CD14-positive monocyte (primary cell): ENCODE measurements around the gene PILRA. TPM values are rescaled to one million over a fixed set of nuclear protein-coding genes. Genes with fewer than 3 reads are reported as not detected.

Source experiments
- DNase-seq, 3 donors: peaks; one replicate each; pipeline ENCODE4 v3.0.0-alpha.2; 2011 to 2022
- H2AFZ ChIP-seq: 2 replicates; pipeline ENCODE4 v1.6.0; 2012; ENCODE audit warnings: mild to moderate bottlenecking, low read depth, low read length, inconsistent platforms; ENCODE audit not compliant: insufficient read depth, poor library complexity, severe bottlenecking
- H3K27ac ChIP-seq, 2 donors: 1 replicate in 1 of 2; 2 replicates in 1 of 2; pipeline ENCODE4 v1.5.1; 2012 to 2013; ENCODE audit warnings: low read length in 2 of 2, control low read depth in 1 of 2, inconsistent platforms in 1 of 2, low read depth in 1 of 2, mild to moderate bottlenecking in 1 of 2
- H3K27me3 ChIP-seq, 2 donors: one replicate each; pipeline versions ENCODE4 v1.6.0 to v1.6.1; 2011 to 2013; ENCODE audit warnings: low read length in 2 of 2; ENCODE audit not compliant: control insufficient read depth in 2 of 2, insufficient read depth in 2 of 2
- H3K36me3 ChIP-seq, 2 donors: replicated peaks in 1 of 2; 1 replicate in 1 of 2; 2 replicates in 1 of 2; pipeline versions ENCODE4 v1.5.1 to v1.6.1; 2012 to 2013; ENCODE audit warnings: low read length in 2 of 2, control low read depth in 1 of 2, inconsistent platforms in 1 of 2, mild to moderate bottlenecking in 1 of 2; ENCODE audit not compliant: insufficient read depth in 2 of 2, control insufficient read depth in 1 of 2
- H3K4me1 ChIP-seq, 2 donors: 1 replicate in 1 of 2; 2 replicates in 1 of 2; pipeline versions ENCODE4 v1.5.1 to v1.6.1; 2012 to 2013; ENCODE audit warnings: low read length in 2 of 2, control low read depth in 1 of 2, inconsistent platforms in 1 of 2, mild to moderate bottlenecking in 1 of 2, moderate library complexity in 1 of 2; ENCODE audit not compliant: insufficient read depth in 2 of 2, control insufficient read depth in 1 of 2
- H3K4me2 ChIP-seq: replicated peaks from 2 replicates; pipeline ENCODE3; 2012; ENCODE audit warnings: low read length, moderate library complexity, mild to moderate bottlenecking; ENCODE audit not compliant: poor library complexity, severe bottlenecking; ENCODE audit errors: extremely low read depth
- H3K4me3 ChIP-seq, 3 experiments: fragments of 200-600 bp in 1 of 3; sonication (generic) in 1 of 3; replicated peaks in 1 of 3; 1 replicate in 2 of 3; 2 replicates in 1 of 3; pipeline ENCODE4 v1.5.1; 2011 to 2013; ENCODE audit warnings: low read length in 3 of 3, mild to moderate bottlenecking in 3 of 3, control low read depth in 2 of 3, low read depth in 2 of 3, inconsistent platforms in 1 of 3, moderate library complexity in 1 of 3
- H3K79me2 ChIP-seq: 2 replicates; pipeline ENCODE4 v1.6.0; 2012; ENCODE audit warnings: mild to moderate bottlenecking, control low read depth, inconsistent platforms, low read length, moderate library complexity; ENCODE audit not compliant: insufficient read depth
- H3K9ac ChIP-seq: 2 replicates; pipeline ENCODE4 v1.6.0; 2017; ENCODE audit warnings: low read length, mild to moderate bottlenecking; ENCODE audit not compliant: insufficient read depth, poor library complexity, severe bottlenecking
- H3K9me3 ChIP-seq, 2 donors: replicated peaks in 1 of 2; 1 replicate in 1 of 2; 2 replicates in 1 of 2; pipeline versions ENCODE4 v1.5.1 to v1.6.1; 2012 to 2013; ENCODE audit warnings: low read length in 2 of 2, control low read depth in 1 of 2; ENCODE audit not compliant: control insufficient read depth in 1 of 2, insufficient read depth in 1 of 2
- H4K20me1 ChIP-seq: 2 replicates; pipeline ENCODE4 v1.6.0; 2012; ENCODE audit warnings: mild to moderate bottlenecking, low read length, control low read depth, moderate library complexity; ENCODE audit not compliant: insufficient read depth
- H3K27ac Mint-ChIP-seq, 7 donors: one replicate each; pipeline ENCODE4 v1.8.0; 2020; ENCODE audit warnings: mild to moderate bottlenecking in 7 of 7, mixed read lengths in 7 of 7, moderate library complexity in 6 of 7, inconsistent platforms in 2 of 7
- H3K27me3 Mint-ChIP-seq, 3 donors: one replicate each; pipeline ENCODE4 v1.8.0; 2021 to 2022; ENCODE audit warnings: low read depth in 3 of 3, mild to moderate bottlenecking in 3 of 3, mixed read lengths in 3 of 3, moderate library complexity in 3 of 3, inconsistent platforms in 1 of 3
- H3K36me3 Mint-ChIP-seq, 2 donors: one replicate each; pipeline ENCODE4 v1.8.0; 2020; ENCODE audit warnings: mixed read lengths in 2 of 2, inconsistent platforms in 1 of 2, mild to moderate bottlenecking in 1 of 2
- H3K4me1 Mint-ChIP-seq: one replicate; pipeline ENCODE4 v1.8.0; 2020; ENCODE audit warnings: mild to moderate bottlenecking, mixed read lengths
- H3K4me3 Mint-ChIP-seq, 2 donors: one replicate each; pipeline ENCODE4 v1.8.0; 2020; ENCODE audit warnings: mild to moderate bottlenecking in 2 of 2, mixed read lengths in 2 of 2, moderate library complexity in 1 of 2
- H3K9me3 Mint-ChIP-seq, 7 donors: one replicate each; pipeline ENCODE4 v1.8.0; 2020 to 2022; ENCODE audit warnings: mixed read lengths in 7 of 7, mild to moderate bottlenecking in 6 of 7, moderate library complexity in 6 of 7, inconsistent platforms in 2 of 7
- WGBS: methylation state at CpG from one replicate; pipeline ENCODE4 v1.1.5; 2013; ENCODE audit warnings: missing lambda C conversion rate; ENCODE audit not compliant: insufficient coverage; 5-methylcytosine and 5-hydroxymethylcytosine counted together
- intact Hi-C, 2 donors: fragments of 100-400 bp; cut with micrococcal nuclease; formaldehyde crosslinking; loops; one replicate each; pipeline versions ENCODE4 v1.15.0 to v1.15.1; 2023
- polyA plus RNA-seq, 3 donors: library from polyadenylated mRNA; depleted of rRNA in 1 of 3; unstranded in 2 of 3; stranded (reverse) in 1 of 3; fragments of 300-500 nt in 2 of 3; fragments of >200 nt in 1 of 3; fragmentation: Illumina TruSeq in 2 of 3; gene quantifications; 1 replicate in 2 of 3; 2 replicates in 1 of 3; pipeline ENCODE4 v1.2.3, GENCODE V29; 2012 to 2021
- TF ChIP-seq, protein P1 (sequence below): fragments of 200-600 bp; IDR thresholded peaks from one replicate; pipeline ENCODE4 v1.8.0; 2022; ENCODE audit warnings: antibody characterized with exemption, mild to moderate bottlenecking

PILRA gene
- polyA plus RNA-seq, 3 donors = 316 to 491 (median 364) TPM

DNA sequence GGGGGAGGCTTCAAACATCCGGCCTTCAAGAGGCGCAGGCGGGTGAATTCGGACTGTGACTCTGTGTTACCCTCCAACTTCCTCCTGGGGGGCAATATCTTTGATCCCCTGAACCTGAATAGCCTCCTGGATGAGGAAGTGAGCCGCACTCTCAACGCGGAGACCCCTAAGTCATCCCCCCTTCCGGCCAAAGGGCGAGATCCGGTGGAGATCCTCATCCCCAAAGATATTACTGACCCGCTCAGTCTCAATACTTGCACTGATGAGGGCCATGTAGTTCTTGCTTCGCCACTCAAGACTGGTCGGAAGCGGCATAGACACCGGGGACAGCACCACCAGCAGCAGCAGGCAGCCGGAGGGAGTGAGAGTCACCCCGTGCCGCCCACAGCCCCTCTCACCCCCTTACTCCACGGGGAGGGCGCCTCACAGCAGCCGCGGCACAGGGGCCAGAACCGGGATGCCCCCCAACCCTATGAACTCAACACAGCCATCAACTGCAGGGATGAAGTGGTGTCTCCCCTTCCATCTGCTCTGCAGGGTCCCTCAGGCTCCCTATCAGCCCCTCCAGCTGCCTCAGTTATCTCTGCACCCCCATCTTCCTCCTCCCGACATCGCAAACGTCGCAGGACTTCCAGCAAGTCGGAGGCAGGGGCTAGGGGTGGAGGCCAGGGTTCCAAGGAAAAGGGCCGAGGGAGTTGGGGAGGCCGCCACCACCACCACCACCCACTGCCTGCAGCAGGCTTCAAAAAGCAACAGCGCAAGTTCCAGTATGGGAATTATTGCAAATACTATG lies 57.4 kb downstream of the PILRA start:
- peak overlapping the region; percentile 29 for H2AFZ ChIP-seq
- no peaks in the 10 kb centered on the region for H3K27me3 ChIP-seq
- H3K4me1 Mint-ChIP-seq = peaks cover 43% of the 10 kb centered on the region
- H3K36me3 ChIP-seq = peaks cover 18 to 25% of the 10 kb centered on the region in 2 donors
- H3K9me3 ChIP-seq = no peaks in the 10 kb centered on the region
- H3K4me3 Mint-ChIP-seq = peak overlapping the region; percentile 80 to 85
- intact Hi-C loops = loop anchor here in 1 of 2 donors (10.0 kb wide), 1 partner anchor 244 kb away; the partner anchor contains the start of gene GNB2
- 2% methylated on average over 19 of the region's 31 CpGs for WGBS
- peaks cover 62% of the 10 kb centered on the region for H3K79me2 ChIP-seq
- H3K9ac ChIP-seq = peak overlapping the region; percentile 87
- DNase-seq = no peak
- peaks cover 1 to 6% (median 1%) of the 10 kb centered on the region in 3 donors for H3K27me3 Mint-ChIP-seq
- H3K9me3 Mint-ChIP-seq = peaks cover 0 to 2% (median 0%) of the 10 kb centered on the region in 7 donors
- peaks cover 12% of the 10 kb centered on the region for H4K20me1 ChIP-seq
- peaks cover 27 to 40% of the 10 kb centered on the region in 2 donors for H3K36me3 Mint-ChIP-seq
- H3K4me3 ChIP-seq = peak overlapping the region; percentile 77 to 93 (median 80)
- peak overlapping the region; percentile 86 for H3K4me2 ChIP-seq
- peak overlapping the region in 6 of 7 donors; percentile 54 to 92 (median 83) for H3K27ac Mint-ChIP-seq
- H3K27ac ChIP-seq = peak overlapping the region; percentile 27 to 99
- TF ChIP-seq, protein P1, sequence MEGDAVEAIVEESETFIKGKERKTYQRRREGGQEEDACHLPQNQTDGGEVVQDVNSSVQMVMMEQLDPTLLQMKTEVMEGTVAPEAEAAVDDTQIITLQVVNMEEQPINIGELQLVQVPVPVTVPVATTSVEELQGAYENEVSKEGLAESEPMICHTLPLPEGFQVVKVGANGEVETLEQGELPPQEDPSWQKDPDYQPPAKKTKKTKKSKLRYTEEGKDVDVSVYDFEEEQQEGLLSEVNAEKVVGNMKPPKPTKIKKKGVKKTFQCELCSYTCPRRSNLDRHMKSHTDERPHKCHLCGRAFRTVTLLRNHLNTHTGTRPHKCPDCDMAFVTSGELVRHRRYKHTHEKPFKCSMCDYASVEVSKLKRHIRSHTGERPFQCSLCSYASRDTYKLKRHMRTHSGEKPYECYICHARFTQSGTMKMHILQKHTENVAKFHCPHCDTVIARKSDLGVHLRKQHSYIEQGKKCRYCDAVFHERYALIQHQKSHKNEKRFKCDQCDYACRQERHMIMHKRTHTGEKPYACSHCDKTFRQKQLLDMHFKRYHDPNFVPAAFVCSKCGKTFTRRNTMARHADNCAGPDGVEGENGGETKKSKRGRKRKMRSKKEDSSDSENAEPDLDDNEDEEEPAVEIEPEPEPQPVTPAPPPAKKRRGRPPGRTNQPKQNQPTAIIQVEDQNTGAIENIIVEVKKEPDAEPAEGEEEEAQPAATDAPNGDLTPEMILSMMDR = no peak
- peaks cover 34 to 50% of the 10 kb centered on the region in 2 donors for H3K4me1 ChIP-seq

DNA sequence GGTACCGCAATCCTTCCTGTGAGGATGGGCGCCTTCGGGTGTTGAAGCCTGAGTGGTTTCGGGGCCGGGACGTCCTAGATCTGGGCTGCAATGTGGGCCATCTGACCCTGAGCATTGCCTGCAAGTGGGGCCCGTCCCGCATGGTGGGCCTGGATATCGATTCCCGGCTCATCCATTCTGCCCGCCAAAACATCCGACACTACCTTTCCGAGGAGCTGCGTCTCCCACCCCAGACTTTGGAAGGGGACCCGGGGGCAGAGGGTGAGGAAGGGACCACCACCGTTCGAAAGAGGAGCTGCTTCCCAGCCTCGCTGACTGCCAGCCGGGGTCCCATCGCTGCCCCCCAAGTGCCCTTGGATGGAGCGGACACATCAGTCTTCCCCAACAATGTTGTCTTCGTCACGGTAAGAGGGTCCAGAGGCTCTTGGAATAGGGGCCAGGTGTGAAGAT lies 58.0 kb downstream of the PILRA start:
- H3K27ac ChIP-seq = no peak overlapping the region
- H3K9me3 Mint-ChIP-seq = peaks cover 0 to 2% (median 0%) of the 10 kb centered on the region in 7 donors
- peaks cover 68% of the 10 kb centered on the region for H3K79me2 ChIP-seq
- no peak overlapping the region for H3K9ac ChIP-seq
- DNase-seq = no peak
- TF ChIP-seq, protein P1 = no peak
- intact Hi-C loops = loop anchor here in 1 of 2 donors (10.0 kb wide), 1 partner anchor 243 kb away; the partner anchor contains the start of gene GNB2
- peaks cover 43% of the 10 kb centered on the region for H3K4me1 Mint-ChIP-seq
- H3K36me3 Mint-ChIP-seq = peaks cover 27 to 37% of the 10 kb centered on the region in 2 donors
- 86% methylated on average over 19 of the region's 23 CpGs for WGBS
- peak overlapping the region in 4 of 7 donors; percentile 15 to 79 (median 38) for H3K27ac Mint-ChIP-seq
- H3K27me3 ChIP-seq = no peaks in the 10 kb centered on the region
- H3K4me2 ChIP-seq = peak overlapping the region; percentile 86
- no peaks in the 10 kb centered on the region for H3K9me3 ChIP-seq
- H3K27me3 Mint-ChIP-seq = peaks cover 0 to 6% (median 1%) of the 10 kb centered on the region in 3 donors
- peak overlapping the region in 1 of 3 experiments; percentile 77 for H3K4me3 ChIP-seq
- peaks cover 34 to 51% of the 10 kb centered on the region in 2 donors for H3K4me1 ChIP-seq
- no peak overlapping the region for H2AFZ ChIP-seq
- H3K4me3 Mint-ChIP-seq = peak overlapping the region in 1 of 2 donors; percentile 80
- H4K20me1 ChIP-seq = peaks cover 12% of the 10 kb centered on the region
- peaks cover 18 to 25% of the 10 kb centered on the region in 2 donors for H3K36me3 ChIP-seq
